Measurements from ENCODE around the gene FAM120B.

The FAM120B gene

DNA sequence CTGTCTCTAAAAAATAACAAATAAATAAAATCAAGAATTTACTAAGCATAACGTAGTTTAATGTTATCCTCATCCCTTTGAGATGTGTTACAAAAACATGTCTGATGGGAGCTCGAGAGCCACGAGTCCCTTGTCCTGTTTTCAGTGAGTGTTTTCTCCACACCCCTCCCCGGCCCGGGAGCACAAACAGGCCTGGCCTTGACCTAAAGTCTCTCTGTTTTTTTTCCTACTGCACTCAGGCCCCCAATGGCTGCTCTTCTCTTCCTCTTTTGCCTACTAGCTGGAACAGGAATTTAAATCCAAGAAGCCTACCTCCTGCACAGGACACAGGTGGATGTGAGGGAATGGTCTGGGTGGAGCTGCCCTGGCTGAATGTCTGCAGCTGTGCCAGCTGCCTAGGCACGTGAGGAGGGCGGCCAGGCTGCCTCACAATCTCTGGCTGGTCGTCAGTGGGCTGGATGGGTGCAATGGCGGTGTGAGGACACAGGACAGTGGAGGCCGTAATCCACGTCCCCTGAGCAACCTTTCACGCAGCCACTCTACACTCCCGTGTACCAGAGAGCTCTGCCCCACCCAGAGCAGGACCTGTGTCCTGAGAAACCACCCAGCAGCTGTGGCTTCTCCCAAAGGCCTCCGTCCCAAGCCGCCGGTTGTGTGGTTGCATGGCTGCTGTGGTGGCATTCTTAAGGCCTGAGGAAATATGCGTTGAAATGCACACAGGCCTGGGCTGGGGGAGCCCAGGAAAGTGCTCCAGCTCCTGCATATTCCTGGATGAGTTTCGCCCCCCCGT is 117.5 kb downstream of the FAM120B start:
- Mint-ChIP-seq H3K4me3 (no peak overlapping the region), H3K27ac (no peak overlapping the region), H3K9me3 (no peaks in the 10 kb centered on the region), H3K36me3 (ENCODE audit: low read depth) (no peaks in the 10 kb centered on the region), H3K27me3 (ENCODE audit: low read depth) (peaks cover 17% of the 10 kb centered on the region), H3K4me1 (ENCODE audit: low read depth) (no peaks in the 10 kb centered on the region)

DNA sequence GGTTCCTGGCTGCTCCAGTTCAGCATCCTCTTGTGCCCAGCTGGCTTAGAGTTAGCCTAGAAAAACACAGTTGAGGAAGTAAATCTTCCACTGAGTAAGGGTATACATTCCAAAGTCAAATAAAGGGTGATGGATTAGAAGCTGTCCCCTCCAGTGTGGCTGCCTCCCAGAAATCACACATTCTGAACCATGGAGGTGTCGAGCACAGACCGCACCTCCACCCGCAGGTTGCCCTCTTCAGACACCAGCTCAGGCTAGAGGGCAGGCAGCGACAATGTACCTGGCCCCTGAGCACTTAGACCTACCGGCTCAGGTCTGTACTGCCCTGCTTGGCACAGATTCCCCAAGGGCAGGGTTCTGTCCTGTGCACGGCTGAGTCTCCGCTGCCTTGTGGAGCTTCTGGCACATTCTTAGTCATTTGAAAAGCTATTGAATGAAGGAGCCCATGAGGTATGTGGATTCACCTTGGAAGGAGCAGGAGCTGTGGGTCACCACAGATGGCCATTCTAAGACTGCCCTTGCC is 118.1 kb downstream of the FAM120B start:
- Mint-ChIP-seq H3K27ac (no peak overlapping the region), H3K4me3 (no peak overlapping the region), H3K4me1 (ENCODE audit: low read depth) (no peaks in the 10 kb centered on the region), H3K27me3 (ENCODE audit: low read depth) (peaks cover 23% of the 10 kb centered on the region), H3K36me3 (ENCODE audit: low read depth) (no peaks in the 10 kb centered on the region), H3K9me3 (no peaks in the 10 kb centered on the region)

- Mint-ChIP-seq H3K36me3 (ENCODE audit: low read depth) (no peaks in the 10 kb centered on the region), H3K4me3 (no peak overlapping the region), H3K9me3 (no peaks in the 10 kb centered on the region), H3K4me1 (ENCODE audit: low read depth) (no peaks in the 10 kb centered on the region), H3K27ac (no peak overlapping the region), H3K27me3 (ENCODE audit: low read depth) (peaks cover 29% of the 10 kb centered on the region)
Observed at GRCh38 chr6:170429450-170429849, 122.9 kb downstream of the FAM120B start.

DNA sequence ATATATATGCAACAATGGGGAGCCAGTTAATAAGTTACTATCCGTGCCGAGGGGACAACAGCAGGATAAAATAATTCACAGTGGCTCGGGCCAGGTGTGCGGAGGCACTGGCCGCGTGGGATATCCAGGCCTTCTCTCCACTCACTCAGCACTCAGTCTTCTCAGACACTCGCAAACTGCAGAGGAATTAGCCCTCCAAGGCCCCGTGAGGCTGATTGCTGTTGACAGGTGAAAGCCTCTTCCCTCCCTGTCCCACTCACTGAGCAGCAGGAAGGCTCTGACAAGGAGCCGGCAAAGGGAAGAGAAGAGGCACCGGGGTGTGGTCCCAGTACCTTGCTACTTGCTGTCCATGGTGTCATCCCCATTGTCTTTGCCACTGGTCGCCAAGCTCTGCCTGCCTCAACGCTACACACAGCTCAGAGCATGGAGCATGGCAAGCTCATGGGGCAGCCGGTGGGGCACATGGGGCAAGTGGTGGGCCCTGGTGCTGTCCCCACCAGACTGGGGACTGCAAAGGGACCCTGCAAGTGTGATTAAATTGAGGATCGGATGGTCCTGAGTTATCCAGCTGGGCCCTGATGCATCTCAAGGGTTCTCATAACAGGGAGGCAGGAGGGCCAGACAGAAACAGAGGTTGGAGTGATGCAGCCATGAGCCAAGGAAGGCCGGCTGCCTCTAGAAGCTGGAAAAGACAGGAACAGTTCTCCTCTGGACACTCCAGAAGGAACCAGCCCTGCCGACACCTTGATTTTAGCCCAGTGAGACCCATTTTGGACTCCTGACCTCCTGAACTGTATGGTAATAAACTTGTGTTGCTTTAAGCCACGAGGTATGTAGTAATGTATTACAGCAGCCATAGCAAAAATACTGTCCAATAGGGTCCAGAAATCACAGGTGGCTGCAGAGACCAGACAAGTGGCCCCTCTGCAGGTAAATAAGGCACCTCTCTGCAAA is 126.9 kb downstream of the FAM120B start:
- H3K4me1 Mint-ChIP-seq (ENCODE audit: low read depth) = peaks cover 2% of the 10 kb centered on the region
- no peak overlapping the region for H3K4me3 Mint-ChIP-seq
- H3K27ac Mint-ChIP-seq = no peak overlapping the region
- peaks cover 12% of the 10 kb centered on the region for H3K27me3 Mint-ChIP-seq (ENCODE audit: low read depth)
- peaks cover 7% of the 10 kb centered on the region for H3K9me3 Mint-ChIP-seq
- H3K36me3 Mint-ChIP-seq (ENCODE audit: low read depth) = peaks cover 3% of the 10 kb centered on the region

- Mint-ChIP-seq H3K4me3 (no peak overlapping the region), H3K27me3 (ENCODE audit: low read depth) (peaks cover 9% of the 10 kb centered on the region), H3K4me1 (ENCODE audit: low read depth) (peaks cover 2% of the 10 kb centered on the region), H3K27ac (no peak overlapping the region), H3K36me3 (ENCODE audit: low read depth) (peaks cover 3% of the 10 kb centered on the region), H3K9me3 (peaks cover 7% of the 10 kb centered on the region)
Observed at GRCh38 chr6:170434117-170434820, 127.7 kb downstream of the FAM120B start.

- peaks cover 2% of the 10 kb centered on the region for H3K4me1 Mint-ChIP-seq (ENCODE audit: low read depth)
- H3K27ac Mint-ChIP-seq = no peak overlapping the region
- H3K4me3 Mint-ChIP-seq = no peak overlapping the region
- peaks cover 7% of the 10 kb centered on the region for H3K9me3 Mint-ChIP-seq
- peaks cover 3% of the 10 kb centered on the region for H3K36me3 Mint-ChIP-seq (ENCODE audit: low read depth)
- peaks cover 6% of the 10 kb centered on the region for H3K27me3 Mint-ChIP-seq (ENCODE audit: low read depth)
Observed at GRCh38 chr6:170434821-170435155, 128.2 kb downstream of the FAM120B start.

- Mint-ChIP-seq H3K27me3 (ENCODE audit: low read depth) (peaks cover 6% of the 10 kb centered on the region), H3K27ac (no peak overlapping the region), H3K4me3 (no peak overlapping the region), H3K9me3 (peaks cover 7% of the 10 kb centered on the region), H3K4me1 (ENCODE audit: low read depth) (peaks cover 2% of the 10 kb centered on the region), H3K36me3 (ENCODE audit: low read depth) (peaks cover 3% of the 10 kb centered on the region)
Observed at GRCh38 chr6:170435766-170436165, 129.2 kb downstream of the FAM120B start.

GRCh38 chr6:170436209-170436809 is 129.8 kb downstream of the FAM120B start:
- Mint-ChIP-seq H3K27me3 (ENCODE audit: low read depth) (peaks cover 6% of the 10 kb centered on the region), H3K4me3 (no peak overlapping the region), H3K27ac (no peak overlapping the region), H3K9me3 (peaks cover 7% of the 10 kb centered on the region), H3K36me3 (ENCODE audit: low read depth) (peaks cover 3% of the 10 kb centered on the region), H3K4me1 (ENCODE audit: low read depth) (peaks cover 2% of the 10 kb centered on the region)

DNA sequence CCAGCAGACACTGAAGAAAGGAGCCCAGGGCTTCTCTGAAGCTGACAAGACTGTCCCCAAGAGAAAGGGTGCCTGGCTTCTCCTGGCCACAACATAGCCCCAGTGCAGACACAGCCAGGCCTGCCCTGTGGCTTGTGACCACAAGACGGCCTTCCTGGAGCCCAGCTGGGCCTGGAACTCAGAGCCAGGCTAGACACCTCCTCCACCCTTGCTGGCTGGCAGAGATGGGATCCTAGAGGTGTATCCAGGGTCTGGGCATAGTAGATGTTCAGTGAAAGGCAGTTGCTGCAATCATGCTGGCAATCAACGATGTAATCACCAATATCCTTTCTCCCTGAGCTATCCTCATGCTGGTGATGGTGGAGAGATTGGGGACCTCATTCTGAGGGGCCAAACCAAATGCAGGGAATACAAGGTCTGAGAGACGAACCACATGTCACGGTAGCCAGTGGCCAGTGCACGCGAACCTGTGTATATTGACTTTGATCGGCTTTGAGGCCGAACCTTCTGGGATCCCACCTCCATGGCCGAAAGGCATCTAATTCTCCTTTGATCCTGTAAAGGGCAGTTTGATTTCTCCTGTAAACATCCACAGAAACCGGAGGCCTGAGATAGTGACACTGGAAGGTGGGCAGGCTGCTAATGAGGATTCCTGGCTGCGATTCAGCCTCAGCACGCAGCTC is 131.3 kb downstream of the FAM120B start:
- Mint-ChIP-seq H3K4me1 (ENCODE audit: low read depth) (peaks cover 2% of the 10 kb centered on the region), H3K27me3 (ENCODE audit: low read depth) (peaks cover 2% of the 10 kb centered on the region), H3K4me3 (peak overlapping the region; percentile 14), H3K36me3 (ENCODE audit: low read depth) (peaks cover 3% of the 10 kb centered on the region), H3K9me3 (peaks cover 7% of the 10 kb centered on the region), H3K27ac (no peak overlapping the region)

GRCh38 chr6:170438402-170438753 is 131.8 kb downstream of the FAM120B start:
- H3K4me1 Mint-ChIP-seq (ENCODE audit: low read depth) = peaks cover 2% of the 10 kb centered on the region
- no peak overlapping the region for H3K27ac Mint-ChIP-seq
- H3K9me3 Mint-ChIP-seq = peaks cover 7% of the 10 kb centered on the region
- peaks cover 3% of the 10 kb centered on the region for H3K36me3 Mint-ChIP-seq (ENCODE audit: low read depth)
- peak overlapping the region; percentile 14 for H3K4me3 Mint-ChIP-seq
- H3K27me3 Mint-ChIP-seq (ENCODE audit: low read depth) = no peaks in the 10 kb centered on the region

GRCh38 chr6:170438861-170439260 is 132.3 kb downstream of the FAM120B start:
- H3K4me3 Mint-ChIP-seq = no peak overlapping the region
- peaks cover 2% of the 10 kb centered on the region for H3K4me1 Mint-ChIP-seq (ENCODE audit: low read depth)
- H3K27ac Mint-ChIP-seq = no peak overlapping the region
- H3K27me3 Mint-ChIP-seq (ENCODE audit: low read depth) = no peaks in the 10 kb centered on the region
- H3K9me3 Mint-ChIP-seq = peaks cover 7% of the 10 kb centered on the region
- H3K36me3 Mint-ChIP-seq (ENCODE audit: low read depth) = peaks cover 3% of the 10 kb centered on the region

DNA sequence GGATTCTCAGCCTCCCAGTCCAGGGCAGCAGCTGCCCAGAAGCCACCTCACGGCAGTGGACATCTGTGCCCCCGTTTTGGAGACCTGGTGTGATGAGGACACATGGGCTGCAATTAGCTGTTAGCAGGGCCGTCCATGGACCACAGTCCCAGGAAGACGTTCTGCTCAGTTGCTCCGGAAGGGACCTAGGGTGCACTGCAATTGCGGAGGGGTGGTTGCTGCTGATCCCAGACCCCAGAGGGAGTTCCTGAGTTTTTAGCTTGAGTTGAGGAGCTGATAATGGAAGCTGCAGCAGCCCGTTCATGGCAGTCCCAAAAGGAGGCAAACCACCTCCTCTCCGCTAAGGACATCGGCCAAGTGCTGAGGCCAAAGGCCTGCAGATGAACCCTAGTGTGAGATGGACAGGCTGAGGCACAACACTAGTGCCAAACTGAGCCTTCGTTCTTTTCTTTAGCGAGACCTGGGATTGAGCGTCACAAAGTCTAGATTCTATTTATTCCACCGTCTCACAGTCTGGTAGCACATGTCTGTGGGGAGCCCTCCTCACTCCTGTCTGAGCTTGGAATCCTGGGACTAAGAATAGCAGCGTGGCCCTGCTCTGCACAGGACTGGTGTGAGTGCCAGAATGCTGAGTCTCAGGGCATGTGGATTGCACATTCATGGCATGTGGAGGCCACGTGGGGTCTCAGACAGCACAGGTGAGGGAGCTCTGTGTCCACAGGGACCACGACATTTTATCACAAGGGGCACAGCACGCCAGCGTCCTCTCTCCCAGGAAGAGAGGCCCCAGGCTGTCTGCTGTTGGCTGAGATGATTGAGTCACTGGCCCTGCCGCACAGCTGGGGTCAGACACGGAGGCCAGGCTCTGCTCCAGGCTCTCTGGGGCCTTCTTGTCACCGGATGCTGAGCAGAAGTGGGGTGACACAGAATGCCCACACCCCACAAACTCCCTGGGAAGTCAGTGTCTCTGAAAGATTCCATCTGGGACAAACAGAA is 133.1 kb downstream of the FAM120B start:
- H3K36me3 Mint-ChIP-seq (ENCODE audit: low read depth) = peaks cover 3% of the 10 kb centered on the region
- H3K4me3 Mint-ChIP-seq = no peak overlapping the region
- H3K9me3 Mint-ChIP-seq = peaks cover 7% of the 10 kb centered on the region
- no peaks in the 10 kb centered on the region for H3K27me3 Mint-ChIP-seq (ENCODE audit: low read depth)
- no peak overlapping the region for H3K27ac Mint-ChIP-seq
- peaks cover 2% of the 10 kb centered on the region for H3K4me1 Mint-ChIP-seq (ENCODE audit: low read depth)

DNA sequence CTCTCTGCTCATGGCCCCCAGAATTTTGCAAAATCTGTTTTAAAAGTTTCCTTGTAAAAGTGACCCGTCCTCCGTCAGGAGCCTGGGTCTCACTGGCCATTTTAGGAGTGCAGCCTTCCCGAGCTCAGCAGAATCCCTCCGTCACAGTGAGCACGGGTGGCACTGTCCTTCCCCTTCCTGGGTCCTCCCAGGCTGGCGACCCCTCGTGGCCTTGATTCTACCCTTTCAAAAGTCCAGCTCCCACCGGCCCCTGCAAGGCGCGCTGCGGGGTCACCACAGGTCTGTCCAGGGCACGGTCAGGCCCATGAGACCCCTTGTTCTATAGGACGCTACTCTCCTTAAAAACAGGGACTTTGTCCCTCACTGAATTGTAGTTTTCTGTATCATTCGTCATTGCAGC is 133.9 kb downstream of the FAM120B start:
- Mint-ChIP-seq H3K27ac (no peak overlapping the region), H3K9me3 (peaks cover 7% of the 10 kb centered on the region), H3K36me3 (ENCODE audit: low read depth) (peaks cover 3% of the 10 kb centered on the region), H3K27me3 (ENCODE audit: low read depth) (no peaks in the 10 kb centered on the region), H3K4me1 (ENCODE audit: low read depth) (peaks cover 2% of the 10 kb centered on the region), H3K4me3 (no peak overlapping the region)

Measured in T-helper 1 cell treated with Interleukin-12 subunit alpha and Interleukin-12 subunit beta and Interleukin-4 antibody, amounts not matched to agents 30 μg/mL and 1 μg/mL, for 36 hours (primary cell).